Thyroid gland (tissue), 4 donors: ENCODE results near the gene PHLDB3. TPM values are rescaled to one million over a fixed set of nuclear protein-coding genes. Genes with fewer than 3 reads are reported as not detected.

Experiments
- DNase-seq, 2 donors: peaks; one replicate each; pipeline ENCODE4 v3.0.0-alpha.2; 2019
- H3K27ac ChIP-seq, 3 donors: fragments of 200-600 bp; sonication (generic); 1 replicate in 2 of 3; 2 replicates in 1 of 3; pipeline ENCODE4 v1.5.1; 2016 to 2019; ENCODE audit warnings: mild to moderate bottlenecking in 1 of 3, moderate library complexity in 1 of 3
- H3K27me3 ChIP-seq: fragments of 200-600 bp; sonication (generic); one replicate; pipeline ENCODE4 v1.5.1; 2019
- H3K36me3 ChIP-seq, 2 donors: fragments of 200-600 bp; sonication (generic); one replicate each; pipeline ENCODE4 v1.5.1; 2016 to 2019
- H3K4me1 ChIP-seq, 2 donors: fragments of 200-600 bp; sonication (generic); one replicate each; pipeline ENCODE4 v1.5.1; 2017 to 2019
- H3K4me3 ChIP-seq, 3 donors: fragments of 200-600 bp; sonication (generic); replicated peaks in 1 of 3; 1 replicate in 2 of 3; 2 replicates in 1 of 3; pipeline ENCODE4 v1.5.1; 2016; ENCODE audit warnings: mild to moderate bottlenecking in 1 of 3
- H3K9me3 ChIP-seq: fragments of 200-600 bp; sonication (generic); one replicate; pipeline ENCODE4 v1.5.1; 2017
- POLR2A ChIP-seq, 2 donors: fragments of 450-650 bp; IDR thresholded peaks; one replicate each; pipeline ENCODE4 v1.6.1; 2017; ENCODE audit warnings: antibody characterized with exemption in 2 of 2, mild to moderate bottlenecking in 2 of 2, moderate library complexity in 1 of 2
- WGBS, 2 donors: methylation state at CpG; one replicate each; pipeline ENCODE4 v1.1.5; 2017; 5-methylcytosine and 5-hydroxymethylcytosine counted together
- intact Hi-C: fragments of 100-400 bp; cut with DNase I; formaldehyde crosslinking; loops from one replicate; pipeline ENCODE4 v1.15.1; 2023
- total RNA-seq, 4 donors: library from RNA; depleted of rRNA; stranded (reverse); fragments of >200 nt; gene quantifications; one replicate each; pipeline ENCODE4 v1.2.3, GENCODE V29; 2016
- TF ChIP-seq, protein P1 (sequence below), 6 experiments: fragments of 200-600 bp in 3 of 6; fragments of 450-650 bp in 3 of 6; sonication (generic) in 3 of 6; IDR thresholded peaks; one replicate each; pipeline ENCODE4 v1.5.1; 2016 to 2019; ENCODE audit warnings: antibody characterized with exemption in 6 of 6, mild to moderate bottlenecking in 2 of 6, inconsistent platforms in 1 of 6, moderate library complexity in 1 of 6

Gene PHLDB3
- total RNA-seq: 10 to 100 TPM in 1 of 4 donors, 1 to 10 TPM in 3; 4.4 to 19.6 (median 7.4) TPM

DNA sequence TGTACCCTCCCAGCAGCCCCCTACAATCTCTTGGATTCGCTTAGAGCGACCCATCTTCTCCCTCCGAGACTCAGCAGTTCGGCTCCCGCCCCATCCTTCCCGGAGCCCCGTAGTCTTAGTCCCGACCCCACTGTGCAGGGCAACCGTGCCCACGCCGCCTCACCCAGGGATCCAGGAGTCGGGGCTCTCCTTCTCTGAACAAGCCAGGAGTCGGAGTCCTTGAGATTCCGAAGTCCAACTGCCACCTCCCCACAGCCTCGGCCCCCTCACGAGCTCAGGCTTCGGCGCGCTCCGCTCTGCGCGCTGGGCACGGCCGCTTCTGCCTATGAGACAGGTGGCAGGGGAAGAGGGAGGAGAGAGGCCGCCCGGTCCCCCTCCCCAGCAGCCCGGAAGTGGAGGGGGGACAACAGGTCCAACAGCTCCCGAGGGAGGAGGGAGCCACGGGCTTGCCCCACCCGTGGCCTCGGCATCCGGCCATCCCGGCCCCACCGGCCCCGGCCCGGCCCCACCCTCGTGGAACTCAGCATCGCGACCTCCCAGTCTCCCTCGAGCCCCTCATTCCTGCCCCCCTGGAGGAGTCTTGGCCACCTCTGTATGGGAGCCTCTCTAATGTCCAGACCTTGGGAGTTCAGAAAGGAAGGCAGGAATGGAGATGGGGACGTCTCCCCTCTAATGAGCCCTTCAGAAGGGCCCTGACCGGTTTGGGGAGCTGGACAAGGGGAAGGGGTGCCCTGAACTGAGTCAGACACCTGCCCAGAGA is at the start of gene PHLDB3:
TSS of gene PHLDB3 (minus strand) at position 321 of the 760 bp plus-strand sequence. CDS start 628 bp downstream, outside the sequence.
- H3K36me3 ChIP-seq: no peaks in the 10 kb centered on the region
- H3K4me3 ChIP-seq: peak within 1 kb of the TSS; percentile 40 to 59 (median 56)
- no peaks in the 10 kb centered on the region for H3K27me3 ChIP-seq
- intact Hi-C loops: loop anchor here (5.0 kb wide), 1 partner anchor 42 kb away; no protein-coding TSS in a partner anchor
- peaks cover 6 to 16% of the 10 kb centered on the region in 2 donors for H3K4me1 ChIP-seq
- H3K27ac ChIP-seq: peak within 1 kb of the TSS; percentile 30 to 78 (median 45)
- TF ChIP-seq, protein P1, sequence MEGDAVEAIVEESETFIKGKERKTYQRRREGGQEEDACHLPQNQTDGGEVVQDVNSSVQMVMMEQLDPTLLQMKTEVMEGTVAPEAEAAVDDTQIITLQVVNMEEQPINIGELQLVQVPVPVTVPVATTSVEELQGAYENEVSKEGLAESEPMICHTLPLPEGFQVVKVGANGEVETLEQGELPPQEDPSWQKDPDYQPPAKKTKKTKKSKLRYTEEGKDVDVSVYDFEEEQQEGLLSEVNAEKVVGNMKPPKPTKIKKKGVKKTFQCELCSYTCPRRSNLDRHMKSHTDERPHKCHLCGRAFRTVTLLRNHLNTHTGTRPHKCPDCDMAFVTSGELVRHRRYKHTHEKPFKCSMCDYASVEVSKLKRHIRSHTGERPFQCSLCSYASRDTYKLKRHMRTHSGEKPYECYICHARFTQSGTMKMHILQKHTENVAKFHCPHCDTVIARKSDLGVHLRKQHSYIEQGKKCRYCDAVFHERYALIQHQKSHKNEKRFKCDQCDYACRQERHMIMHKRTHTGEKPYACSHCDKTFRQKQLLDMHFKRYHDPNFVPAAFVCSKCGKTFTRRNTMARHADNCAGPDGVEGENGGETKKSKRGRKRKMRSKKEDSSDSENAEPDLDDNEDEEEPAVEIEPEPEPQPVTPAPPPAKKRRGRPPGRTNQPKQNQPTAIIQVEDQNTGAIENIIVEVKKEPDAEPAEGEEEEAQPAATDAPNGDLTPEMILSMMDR (IDR thresholded peaks at IDR 0.05): peak in 1 of 6 experiments; percentile 15
- no peak for TF ChIP-seq POLR2A (IDR thresholded peaks at IDR 0.05)
- 7 to 8% methylated on average over 16 to 26 of the region's 42 CpGs for WGBS, 2 donors
- H3K9me3 ChIP-seq: no peaks in the 10 kb centered on the region
- peak; percentile 32 to 49 for DNase-seq

DNA sequence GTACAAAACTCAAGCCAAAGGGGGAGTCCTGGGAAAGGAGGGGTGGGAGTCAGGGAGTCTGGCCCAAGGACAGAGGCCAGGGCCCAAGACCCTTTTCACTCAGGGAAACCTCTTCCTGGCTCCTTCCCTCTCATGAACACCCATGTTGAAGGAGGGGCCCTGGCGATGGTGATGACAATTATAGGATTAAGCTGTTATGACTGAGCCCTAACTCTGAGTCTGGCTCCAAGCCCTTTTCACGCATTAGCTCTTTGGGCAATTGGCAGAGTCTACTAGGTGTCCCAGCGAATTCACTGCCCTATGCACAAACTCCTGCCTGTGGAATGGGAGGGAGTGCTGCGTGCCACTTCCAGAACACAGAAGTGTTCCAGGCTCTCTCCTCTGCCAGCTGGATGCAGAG is 49.1 kb upstream of the PHLDB3 start:
- WGBS, 2 donors: 89 to 94% methylated on average over 2 to 4 of the region's 4 CpGs
- DNase-seq: no peak
- Histone ChIP-seq H3K4me3 (no peak overlapping the region), H3K27ac (no peak overlapping the region), H3K9me3 (no peaks in the 10 kb centered on the region), H3K27me3 (no peaks in the 10 kb centered on the region), H3K36me3 (peaks cover 24 to 25% of the 10 kb centered on the region in 2 donors), H3K4me1 (no peaks in the 10 kb centered on the region)
- intact Hi-C loops: no loop called here
- TF ChIP-seq, protein P1 (IDR thresholded peaks at IDR 0.05): no peak
- no peak for TF ChIP-seq POLR2A (IDR thresholded peaks at IDR 0.05)

DNA sequence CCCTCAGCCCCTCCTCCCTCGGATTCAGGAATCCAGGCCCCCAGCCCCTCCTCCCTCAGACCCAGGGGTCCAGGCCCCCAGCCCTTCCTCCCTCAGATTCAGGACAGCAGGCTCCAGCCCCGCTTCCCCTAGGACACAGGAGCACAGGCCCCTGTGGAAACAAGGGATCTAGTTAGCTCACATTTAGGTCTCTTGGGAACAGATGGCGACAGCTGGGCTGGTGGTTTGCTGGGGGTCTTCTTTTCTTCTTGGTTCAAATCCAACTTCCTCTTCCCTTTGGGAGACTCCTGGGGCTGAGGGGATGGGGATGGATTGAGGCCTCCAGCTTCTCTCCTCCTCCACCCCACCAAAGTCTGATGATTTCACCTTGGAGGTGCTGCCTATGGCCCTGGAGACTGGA is 48.1 kb upstream of the PHLDB3 start:
- Histone ChIP-seq H3K9me3 (no peaks in the 10 kb centered on the region), H3K27ac (no peak overlapping the region), H3K4me1 (no peaks in the 10 kb centered on the region), H3K27me3 (no peaks in the 10 kb centered on the region), H3K36me3 (peaks cover 21 to 24% of the 10 kb centered on the region in 2 donors), H3K4me3 (no peak overlapping the region)
- 100% methylated on average over 2 of the region's 3 CpGs; no CpG with 5 or more reads in 1 of the 2 donors for WGBS, 2 donors
- no peak for DNase-seq
- TF ChIP-seq POLR2A (IDR thresholded peaks at IDR 0.05): no peak
- TF ChIP-seq, protein P1 (IDR thresholded peaks at IDR 0.05): no peak
- intact Hi-C loops: no loop called here

DNA sequence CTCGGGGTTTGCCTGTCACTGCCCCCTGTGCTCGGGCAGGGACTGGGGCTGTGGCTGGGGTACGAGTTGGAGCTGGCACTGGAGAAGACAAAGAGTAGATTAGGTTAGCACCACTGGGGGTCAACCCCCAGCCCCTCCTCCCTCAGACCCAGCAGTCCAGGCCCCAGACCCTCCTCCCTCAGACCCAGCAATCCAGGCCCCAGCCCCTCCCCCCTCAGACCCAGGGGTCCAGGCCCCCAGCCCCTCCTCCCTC is 47.6 kb upstream of the PHLDB3 start:
- H3K4me1 ChIP-seq: no peaks in the 10 kb centered on the region
- intact Hi-C loops: no loop called here
- H3K36me3 ChIP-seq: peaks cover 21 to 24% of the 10 kb centered on the region in 2 donors
- no peak for DNase-seq
- no peaks in the 10 kb centered on the region for H3K9me3 ChIP-seq
- H3K27me3 ChIP-seq: no peaks in the 10 kb centered on the region
- no peak overlapping the region for H3K27ac ChIP-seq
- WGBS, 2 donors: 100% methylated on average over 1 of the region's 3 CpGs; no CpG with 5 or more reads in 1 of the 2 donors
- TF ChIP-seq, protein P1 (IDR thresholded peaks at IDR 0.05): no peak
- TF ChIP-seq POLR2A (IDR thresholded peaks at IDR 0.05): no peak
- H3K4me3 ChIP-seq: no peak overlapping the region

DNA sequence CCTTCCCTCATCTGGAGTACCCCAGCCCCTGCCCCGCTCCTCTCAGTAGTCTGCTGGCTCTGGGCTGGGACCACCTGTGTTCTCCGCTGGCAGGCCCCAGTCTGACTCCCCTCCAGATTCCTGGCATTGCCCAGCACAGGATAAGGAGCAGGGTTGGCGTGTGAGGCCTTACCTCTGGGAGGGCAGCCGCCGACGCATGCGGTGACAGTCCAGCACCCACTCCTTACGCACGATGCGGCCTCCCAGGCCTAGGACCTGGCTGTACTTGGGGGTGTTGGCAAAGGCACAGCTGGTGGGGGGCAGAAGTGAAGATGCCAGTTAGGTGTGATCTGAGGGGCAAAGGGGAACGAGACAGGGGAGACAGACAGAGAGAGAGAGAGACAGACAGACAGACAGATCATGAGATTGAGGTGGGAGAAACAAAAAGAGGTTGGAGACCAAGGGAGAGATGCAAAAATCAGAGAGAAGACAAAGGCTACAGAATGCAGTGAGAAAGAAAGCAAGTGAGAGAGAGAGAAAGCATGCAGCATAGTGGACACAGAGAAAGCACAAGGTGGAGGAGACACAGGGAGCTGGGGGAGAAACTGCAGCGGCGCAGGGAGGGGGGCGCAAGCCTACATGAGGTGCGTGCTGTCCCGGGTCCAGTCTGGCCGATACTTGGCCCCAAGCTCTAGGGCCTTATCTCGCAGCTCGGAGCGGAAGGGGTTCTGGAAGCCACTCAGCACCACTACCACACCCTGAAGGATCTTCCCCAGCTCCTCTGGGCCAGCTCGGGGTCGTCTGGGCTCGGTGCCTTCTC is 47.1 kb upstream of the PHLDB3 start:
- Histone ChIP-seq H3K36me3 (peaks cover 21 to 24% of the 10 kb centered on the region in 2 donors), H3K9me3 (no peaks in the 10 kb centered on the region), H3K27me3 (no peaks in the 10 kb centered on the region), H3K4me3 (no peak overlapping the region), H3K27ac (no peak overlapping the region), H3K4me1 (no peaks in the 10 kb centered on the region)
- no peak for TF ChIP-seq POLR2A (IDR thresholded peaks at IDR 0.05)
- TF ChIP-seq, protein P1 (IDR thresholded peaks at IDR 0.05): no peak
- intact Hi-C loops: no loop called here
- WGBS, 2 donors: 93 to 97% methylated on average over 19 to 20 of the region's 23 CpGs
- DNase-seq: no peak
